NCI-H2107 treated with DMSO at 0.1 percent for 48 hours (cell line): ENCODE results near the gene TADA3.
A peak's percentile ranks its signal among the peaks of the same experiment; 100 is the strongest.

Source experiments
- DNase-seq: peaks from one replicate; lab custom pipeline; 2025; ENCODE audit not compliant: unreplicated experiment; lab: John Stamatoyannopoulos, UW

The TADA3 gene

GRCh38 chr3:9792405-9793160 lies at the start of gene TADA3, which contains the start of gene ARPC4:
Gene TADA3, minus strand, starts transcription at chr3:9792473. Its CDS starts 1,007 bp downstream, at chr3:9791466.
Gene ARPC4, plus strand, starts transcription at chr3:9793082. Its CDS starts 40 bp downstream, at chr3:9793122.
- peak; percentile 83 for DNase-seq

GRCh38 chr3:9841015-9841414 lies 48.7 kb upstream of the TADA3 start:
- no peak for DNase-seq

- no peak for DNase-seq
These were observed 46.6 kb upstream of the TADA3 start for GRCh38 chr3:9838856-9839255.

GRCh38 chr3:9837701-9838582 lies 45.7 kb upstream of the TADA3 start:
- DNase-seq = no peak

- DNase-seq = no peak
These were observed 42.5 kb upstream of the TADA3 start for GRCh38 chr3:9834520-9835380.

- no peak for DNase-seq
These were observed 40.8 kb upstream of the TADA3 start for GRCh38 chr3:9833078-9833477.

- DNase-seq = no peak
These were observed 39.0 kb upstream of the TADA3 start for GRCh38 chr3:9831253-9831652.

GRCh38 chr3:9828801-9829755 lies 36.8 kb upstream of the TADA3 start:
- no peak for DNase-seq

- DNase-seq = no peak
These were observed 34.7 kb upstream of the TADA3 start for GRCh38 chr3:9826815-9827573.

GRCh38 chr3:9825451-9826040 lies 33.3 kb upstream of the TADA3 start:
- no peak for DNase-seq

- DNase-seq = no peak
These were observed 28.7 kb upstream of the TADA3 start for GRCh38 chr3:9820946-9821345.

- no peak for DNase-seq
These were observed 28.3 kb upstream of the TADA3 start for GRCh38 chr3:9820543-9820942.

GRCh38 chr3:9818666-9819335 lies 26.5 kb upstream of the TADA3 start:
- no peak for DNase-seq

- DNase-seq = no peak
These were observed 25.2 kb upstream of the TADA3 start for GRCh38 chr3:9817436-9817835.

- DNase-seq = no peak
These were observed 23.7 kb upstream of the TADA3 start for GRCh38 chr3:9815986-9816385.

- DNase-seq = no peak
These were observed 20.7 kb upstream of the TADA3 start for GRCh38 chr3:9812870-9813483.

GRCh38 chr3:9810846-9811245 lies 18.6 kb upstream of the TADA3 start:
- DNase-seq = no peak

- no peak for DNase-seq
These were observed 18.1 kb upstream of the TADA3 start for GRCh38 chr3:9810433-9810770.
